Amygdala (tissue), 56 donors: ENCODE results near the gene SLC22A23.

ENCODE experiments used
- DNase-seq, 56 donors: peaks; one replicate each; lab custom pipeline; 2025; lab: John Stamatoyannopoulos, UW

The SLC22A23 gene

DNA sequence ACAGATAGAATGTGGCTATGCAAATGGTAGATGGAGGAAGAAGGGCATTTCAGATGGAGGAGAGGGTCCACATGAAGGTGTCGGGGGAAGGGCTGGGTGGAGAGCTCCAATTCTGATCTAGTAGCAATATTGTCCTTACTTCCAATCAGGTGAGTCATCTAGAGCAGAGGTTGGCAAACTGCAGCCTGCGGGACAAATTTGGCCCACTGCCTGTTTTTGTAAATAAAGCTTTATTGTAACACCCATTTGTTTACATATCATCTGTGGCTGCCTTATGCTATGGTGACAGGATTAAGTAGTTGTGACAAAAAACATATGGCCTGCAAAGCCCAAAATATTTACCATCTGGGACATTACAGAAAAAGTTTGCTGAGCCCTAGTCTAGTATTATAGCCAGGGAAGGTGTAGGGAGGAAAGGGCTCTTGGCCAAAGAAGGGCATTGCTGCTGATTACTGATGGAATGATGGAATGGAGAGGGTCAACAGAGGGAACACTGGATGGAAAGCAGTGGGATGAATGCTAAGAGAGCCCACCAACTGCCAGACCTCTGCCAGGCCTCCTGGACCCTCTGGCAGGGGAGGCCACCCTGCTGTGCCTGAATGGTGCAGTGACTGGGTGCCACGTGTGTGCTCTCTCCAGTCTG is 79.8 kb downstream of the SLC22A23 start:
- DNase-seq: no peak

DNA sequence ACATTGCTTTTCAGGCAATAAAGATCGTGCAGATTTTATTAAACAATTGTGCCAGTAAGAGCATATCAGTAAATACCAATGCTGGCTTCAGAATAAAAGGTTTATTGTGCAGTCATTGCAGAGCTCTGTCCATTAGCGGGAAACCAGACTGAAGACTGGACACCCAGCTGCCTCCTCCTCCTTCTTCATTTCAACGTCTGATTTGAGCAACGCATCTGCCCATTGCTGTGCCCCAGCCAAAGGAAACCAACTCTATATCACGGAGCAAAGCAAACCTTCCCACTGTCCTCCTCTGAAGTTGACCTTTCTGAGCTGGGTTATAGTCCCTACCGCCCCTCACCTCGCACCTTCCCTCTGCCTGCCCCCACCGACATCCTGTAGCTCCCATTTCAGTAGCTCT is 80.8 kb downstream of the SLC22A23 start:
- DNase-seq: peak in 26 of 56 donors; percentile 14 to 76 (median 44)

DNA sequence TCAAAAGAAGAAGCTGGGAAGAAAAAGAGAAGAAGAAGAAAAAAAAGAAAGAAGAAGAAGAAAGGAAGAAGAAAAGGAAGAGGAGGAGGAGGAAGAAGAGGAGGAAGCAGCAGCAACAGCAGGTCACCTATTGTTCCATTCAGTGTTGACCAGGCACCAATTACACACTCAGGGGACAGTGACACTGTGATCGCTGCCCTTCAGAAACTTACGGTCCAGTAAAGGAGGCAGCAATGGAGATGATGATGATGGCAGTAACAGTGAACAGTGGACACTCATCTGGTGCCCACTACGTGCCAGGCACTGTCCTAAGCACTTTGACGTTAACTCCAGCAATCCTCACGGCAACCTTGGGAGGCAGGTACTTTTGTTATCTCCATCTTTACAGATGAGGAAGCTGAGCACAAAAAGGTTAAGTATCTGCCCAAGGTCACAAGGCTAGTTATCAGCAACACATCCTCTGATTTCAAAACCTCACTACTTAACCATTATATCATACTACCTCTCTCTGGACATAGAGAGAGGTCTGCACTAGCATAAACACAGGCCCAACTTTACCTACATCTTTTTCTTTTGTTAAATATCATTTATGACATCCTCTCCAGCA is 83.2 kb downstream of the SLC22A23 start:
- no peak for DNase-seq

DNA sequence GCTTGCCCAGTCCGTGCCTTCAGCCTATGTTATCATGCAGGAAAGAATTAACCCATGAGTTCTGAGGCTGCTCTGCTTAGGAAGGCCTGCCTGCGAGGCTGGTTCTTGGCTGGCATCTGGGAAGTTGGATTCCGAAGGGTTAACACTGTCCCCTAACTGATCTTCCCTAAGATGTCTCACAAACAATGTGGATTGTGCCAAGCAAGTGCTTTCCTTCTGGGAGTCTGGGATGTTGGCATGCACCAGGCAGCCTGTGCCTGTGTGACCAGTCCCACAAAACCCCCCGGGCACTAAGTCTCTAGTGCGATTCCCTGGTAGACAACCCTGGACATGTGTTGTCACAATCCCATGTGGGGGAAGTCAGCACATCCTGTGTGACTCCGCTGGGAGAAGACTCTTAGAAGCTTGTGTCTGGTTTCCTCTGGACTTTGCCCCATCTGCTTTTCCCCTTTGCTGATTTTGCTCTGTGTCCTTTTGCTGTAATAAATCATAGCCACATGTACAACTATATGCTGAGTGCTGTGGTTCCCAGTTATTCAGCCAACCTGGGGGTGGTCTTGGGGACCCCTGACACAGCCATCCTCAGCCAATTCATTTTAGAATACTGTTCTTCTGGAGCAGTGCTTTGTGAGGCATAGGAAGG is 83.8 kb downstream of the SLC22A23 start:
- no peak for DNase-seq

DNA sequence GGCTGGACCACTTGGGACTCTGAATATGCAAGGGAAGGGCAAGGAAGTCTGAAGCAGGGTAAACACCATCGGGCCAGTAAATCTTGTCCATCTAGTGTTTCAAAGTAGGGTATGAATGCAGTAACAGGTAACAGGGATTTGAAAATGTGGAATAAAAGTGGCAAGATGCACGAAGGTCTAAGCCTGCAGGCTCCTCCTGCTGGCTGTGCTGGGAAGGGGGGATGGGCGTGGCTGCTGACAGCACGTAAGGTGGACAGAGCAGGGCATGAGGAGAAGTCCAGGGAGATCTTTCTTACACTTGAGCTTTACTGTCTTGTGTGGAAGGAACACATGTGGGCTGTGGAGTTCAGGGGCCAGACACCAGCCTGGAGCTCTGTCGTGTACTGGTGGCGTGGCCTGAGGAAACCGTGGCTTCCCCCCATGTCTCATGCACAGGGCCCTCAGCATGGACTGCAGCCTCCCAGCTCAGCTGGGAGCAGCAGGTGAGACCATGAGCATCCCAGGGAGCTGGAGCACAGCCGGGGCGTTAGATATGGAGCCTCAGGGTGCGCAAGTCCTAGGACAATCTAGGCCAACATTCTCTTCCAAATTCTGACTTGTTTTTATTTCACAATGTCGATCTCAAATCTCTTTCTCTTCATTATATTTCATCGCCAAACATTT is 84.5 kb downstream of the SLC22A23 start:
- peak in 1 of 56 donors; percentile 22 for DNase-seq

DNA sequence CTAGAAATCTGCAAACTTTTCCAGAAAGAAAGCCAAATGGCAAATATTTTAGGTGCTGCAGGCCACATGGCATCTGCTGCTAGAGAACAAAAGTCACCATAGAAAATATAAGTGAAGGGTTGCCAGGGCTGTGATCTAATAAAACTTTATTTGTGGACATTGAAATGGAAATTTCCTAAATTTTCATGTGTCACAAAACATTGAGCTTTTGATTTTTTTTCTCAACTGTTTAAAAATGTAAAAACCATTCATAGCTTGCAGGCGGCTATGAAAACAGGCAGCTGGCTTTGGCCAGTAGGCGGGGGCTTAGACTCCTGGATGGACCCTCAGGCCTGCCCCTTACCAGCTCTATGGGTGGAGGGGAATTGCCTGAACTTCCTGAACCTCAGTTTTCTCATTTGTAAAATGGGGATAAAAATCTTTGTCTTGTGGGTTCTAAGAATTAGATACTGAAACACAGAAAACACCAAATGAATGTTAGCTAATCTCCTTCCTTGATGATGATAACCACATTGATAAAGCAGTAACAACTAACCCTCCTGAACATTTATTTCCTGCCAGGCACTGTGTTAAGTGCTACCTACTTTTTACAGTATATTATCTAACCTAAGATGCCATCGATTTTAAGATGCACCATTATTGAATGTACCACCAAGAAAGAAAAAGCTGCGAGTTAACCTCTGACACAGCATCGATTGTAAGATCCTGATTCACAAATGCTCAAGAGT is 85.5 kb downstream of the SLC22A23 start:
- no peak for DNase-seq

DNA sequence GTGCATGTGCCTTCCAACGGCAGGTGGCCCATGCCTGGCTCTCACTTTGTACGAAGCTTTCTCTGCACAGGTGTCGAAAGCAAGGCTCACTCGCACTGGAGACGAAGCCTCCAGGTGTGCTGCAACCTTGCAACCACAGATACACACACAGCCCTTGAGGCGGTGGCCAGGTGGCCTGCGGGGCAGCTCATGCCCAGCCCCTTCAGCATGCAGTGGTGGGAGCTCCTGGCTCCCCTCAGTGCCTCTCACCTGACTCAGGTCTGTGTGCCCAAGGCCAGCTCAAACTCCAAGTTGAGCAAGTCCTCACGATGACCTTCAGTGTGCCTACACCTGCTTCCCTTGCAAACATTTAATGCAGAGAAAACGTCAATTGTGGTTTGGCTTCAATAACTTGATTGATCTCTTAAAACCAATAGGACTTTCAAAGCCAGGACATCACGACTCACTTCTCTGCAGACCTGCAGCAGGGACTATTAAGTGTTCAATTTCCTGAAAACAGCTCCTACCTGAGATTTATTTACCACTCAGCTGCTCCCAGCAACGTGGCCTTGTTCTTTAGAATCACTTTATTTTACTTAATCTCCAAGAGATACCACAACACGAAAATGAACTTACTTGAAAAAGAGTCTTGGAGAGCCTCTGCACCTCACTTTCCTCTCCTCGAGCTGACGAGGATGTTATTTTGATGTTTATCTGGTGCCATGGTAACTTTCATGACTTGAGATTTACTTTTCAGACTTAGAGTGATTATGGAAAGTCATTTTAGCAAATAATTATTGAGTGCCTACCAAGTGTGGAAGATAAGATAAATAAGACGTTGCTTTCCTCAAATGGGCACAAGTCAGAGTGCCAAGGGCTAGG is 86.3 kb downstream of the SLC22A23 start:
- no peak for DNase-seq

DNA sequence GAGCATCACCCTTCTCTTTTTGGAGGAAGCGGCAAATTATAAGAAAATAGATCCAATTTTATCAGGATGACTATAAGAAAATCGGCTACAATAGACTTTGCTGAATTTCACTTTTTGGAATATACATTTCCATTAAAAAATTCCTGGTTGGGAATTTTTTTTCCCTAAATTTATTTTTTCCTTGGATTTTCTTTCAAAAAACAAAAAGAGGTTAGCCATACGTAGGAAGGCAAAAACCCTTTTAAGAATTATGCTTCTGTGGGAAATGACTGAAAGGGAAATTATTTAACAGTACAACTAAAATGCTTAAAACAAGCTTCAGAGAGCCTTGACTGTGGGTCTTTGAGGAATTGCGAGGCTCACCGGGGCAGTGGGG is 86.9 kb downstream of the SLC22A23 start:
- DNase-seq: no peak

DNA sequence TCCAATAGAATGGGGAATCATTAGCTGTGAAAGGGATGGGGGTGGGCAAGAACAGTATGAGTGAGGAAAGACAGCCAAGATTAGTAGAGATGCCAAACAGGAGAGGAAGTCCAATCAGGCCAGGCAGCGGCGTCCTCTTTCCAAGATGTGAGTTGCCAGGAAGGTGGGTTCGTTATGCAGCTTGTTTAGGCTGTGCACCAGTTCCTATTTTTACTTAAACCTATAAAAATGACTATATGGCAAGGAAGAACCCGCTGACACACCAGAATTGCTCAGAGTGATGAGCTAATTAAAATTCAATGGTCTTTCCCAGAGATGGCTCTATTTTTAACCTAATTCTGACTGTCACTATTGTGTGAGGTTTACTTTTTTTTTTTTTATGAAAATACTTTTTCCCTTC is 88.2 kb downstream of the SLC22A23 start:
- DNase-seq: peak in 4 of 56 donors; percentile 23 to 36 (median 27)

DNA sequence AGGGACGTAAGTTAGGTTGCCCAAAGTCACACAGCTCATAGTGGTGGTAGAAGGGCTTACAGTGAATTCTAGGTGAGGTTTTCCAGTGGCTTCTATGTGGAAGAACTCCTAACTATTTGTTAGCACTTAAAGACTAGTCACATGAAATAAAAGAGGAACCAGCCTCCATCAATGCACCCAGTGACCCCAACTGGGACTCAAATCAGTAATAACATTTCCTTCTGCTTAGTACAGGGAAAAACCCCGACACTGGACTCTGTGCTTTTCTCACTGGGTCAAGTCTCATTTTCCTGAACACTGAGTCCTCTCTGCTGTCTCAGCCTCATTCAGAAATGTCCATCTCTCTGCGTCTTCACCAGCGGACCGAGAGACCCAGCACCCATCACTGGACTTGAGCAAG is 89.2 kb downstream of the SLC22A23 start:
- DNase-seq: no peak

DNA sequence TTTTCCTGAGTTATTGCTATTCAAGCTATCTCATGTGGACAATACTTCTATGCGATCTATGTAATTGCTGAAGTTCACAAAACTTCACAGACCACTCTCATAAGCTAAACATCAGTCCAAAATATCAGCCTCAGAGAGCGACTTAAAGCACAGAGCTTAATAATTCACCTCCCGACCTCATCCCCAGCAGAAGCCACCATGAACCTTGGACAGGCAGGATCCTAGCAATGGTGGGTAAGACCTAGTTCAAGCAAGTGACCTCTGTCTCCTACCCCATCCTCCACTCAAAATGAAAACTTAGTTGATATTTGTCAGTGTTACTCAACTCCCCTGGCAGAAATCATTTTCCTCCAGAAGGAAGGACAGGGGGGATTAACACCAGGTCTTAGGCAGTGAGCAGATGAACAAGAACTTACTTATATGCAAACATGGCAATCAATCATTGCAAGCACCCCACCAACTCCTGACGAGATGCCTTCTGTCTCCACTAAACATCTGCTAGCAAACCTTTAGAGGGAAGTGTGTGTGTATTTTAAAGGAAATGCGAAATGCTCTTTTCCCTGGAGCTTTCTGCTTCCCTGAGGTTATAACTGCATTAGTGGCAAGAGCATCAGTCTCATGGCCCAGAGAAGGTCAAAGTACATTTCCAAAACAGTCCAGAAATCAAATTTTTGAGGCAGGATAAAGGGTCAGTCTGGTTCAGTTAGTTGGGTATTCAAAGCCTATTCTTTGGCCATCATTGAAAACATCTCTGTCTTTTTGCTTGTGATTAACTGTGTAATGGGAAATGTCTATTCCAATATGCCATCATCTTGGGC is 90.0 kb downstream of the SLC22A23 start:
- no peak for DNase-seq

DNA sequence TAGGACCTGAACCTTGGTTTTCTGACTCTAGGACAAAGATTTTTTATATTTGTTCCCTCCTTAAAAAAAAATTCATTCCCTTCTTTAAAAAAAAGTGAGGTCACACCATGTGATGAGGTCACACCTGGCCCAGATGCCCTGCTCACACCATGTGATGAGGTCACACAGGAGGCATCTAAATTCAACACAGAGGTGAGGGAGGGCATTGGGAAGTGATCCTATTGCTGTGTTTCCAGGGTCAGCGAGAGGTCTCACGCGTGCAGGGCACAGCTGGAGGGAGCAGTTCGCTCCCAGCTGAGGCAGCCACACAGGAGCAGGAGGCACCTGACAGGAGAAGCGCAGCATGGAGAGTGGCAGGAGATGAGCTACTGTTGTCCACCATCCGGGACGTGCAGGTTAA is 92.5 kb downstream of the SLC22A23 start:
- DNase-seq: no peak

DNA sequence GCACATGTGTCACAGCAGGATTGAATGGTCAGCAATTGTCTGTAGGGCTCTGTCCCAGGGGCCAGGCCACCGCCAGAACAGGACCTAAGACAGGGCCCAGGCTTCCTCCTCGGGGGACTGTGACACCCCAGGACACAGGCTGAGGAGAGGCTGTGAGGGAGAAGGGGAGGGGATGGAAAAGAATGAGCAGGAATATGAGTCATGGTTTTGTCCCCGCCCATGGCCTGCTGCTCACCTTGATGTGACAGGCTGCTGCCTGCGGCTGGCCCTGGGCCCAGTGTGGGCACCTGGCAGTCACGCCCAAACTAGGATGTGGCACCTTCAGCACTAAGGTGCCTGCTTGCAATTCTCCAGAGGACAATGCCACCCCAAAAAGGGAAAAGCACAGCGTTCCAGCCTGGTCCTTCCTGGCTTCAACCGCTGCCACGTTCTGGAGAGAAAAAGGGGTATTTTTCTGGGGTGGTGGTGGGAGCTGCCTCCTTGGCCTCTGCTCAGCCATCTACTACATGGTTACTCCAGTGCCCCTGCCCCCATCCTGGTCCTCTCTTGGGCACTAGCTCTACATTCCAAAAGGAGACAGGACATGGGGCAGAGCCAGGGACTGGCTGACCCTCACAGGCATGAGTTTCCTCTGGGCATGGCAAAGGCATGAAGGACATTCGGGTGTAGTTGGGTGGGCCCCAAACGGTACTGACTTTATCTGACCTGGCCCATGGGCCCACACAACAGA is 93.4 kb downstream of the SLC22A23 start:
- DNase-seq: no peak

DNA sequence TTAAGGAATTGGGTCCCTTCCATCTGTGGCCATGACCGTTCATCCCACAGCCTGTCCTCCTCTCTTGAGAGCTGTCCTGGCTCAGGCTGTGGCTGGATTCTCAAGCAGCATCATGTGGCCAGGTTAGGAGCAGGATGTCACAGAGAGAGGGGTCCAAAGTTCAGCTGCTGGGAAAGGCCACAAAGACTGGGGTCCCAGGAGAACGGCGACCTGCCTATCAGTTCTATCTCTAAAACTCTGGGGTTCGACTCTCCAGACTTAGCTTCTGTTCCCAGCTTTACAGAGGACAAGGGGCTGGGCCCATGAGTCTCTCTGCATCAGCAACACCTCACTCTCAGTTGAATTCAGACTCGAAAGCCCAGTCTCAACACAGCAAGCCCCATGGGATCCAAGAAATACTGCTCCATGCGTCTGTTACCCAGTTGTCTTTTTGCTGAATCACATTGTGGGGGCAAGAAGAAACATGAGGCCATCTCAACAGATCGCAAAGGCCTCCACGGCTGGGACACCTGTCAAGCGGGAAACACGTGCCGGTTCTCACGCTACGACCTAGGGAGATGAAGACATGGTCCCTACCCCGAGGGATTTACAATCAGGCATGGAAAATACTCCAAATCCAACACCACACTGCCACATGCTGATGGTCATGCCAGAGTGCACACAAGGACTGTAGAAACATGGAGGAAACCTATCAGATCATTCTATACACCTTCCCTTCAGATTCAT is 95.4 kb downstream of the SLC22A23 start:
- no peak for DNase-seq

DNA sequence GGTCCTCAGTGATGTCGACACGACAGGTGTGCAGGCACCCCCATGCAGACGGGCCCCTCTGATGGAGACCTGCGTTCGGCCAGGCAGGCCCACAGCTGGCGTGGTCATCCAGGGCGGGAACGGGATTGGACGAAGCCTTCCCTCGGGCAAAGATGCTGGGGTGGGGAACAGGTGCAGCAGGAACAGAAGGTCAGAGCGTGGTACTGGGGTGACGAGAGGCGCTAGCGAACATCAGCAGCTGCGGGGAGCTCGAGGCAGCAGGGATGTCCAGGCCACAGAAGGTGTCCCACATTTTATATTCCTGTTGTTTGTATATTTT is 96.2 kb downstream of the SLC22A23 start:
- DNase-seq: no peak

DNA sequence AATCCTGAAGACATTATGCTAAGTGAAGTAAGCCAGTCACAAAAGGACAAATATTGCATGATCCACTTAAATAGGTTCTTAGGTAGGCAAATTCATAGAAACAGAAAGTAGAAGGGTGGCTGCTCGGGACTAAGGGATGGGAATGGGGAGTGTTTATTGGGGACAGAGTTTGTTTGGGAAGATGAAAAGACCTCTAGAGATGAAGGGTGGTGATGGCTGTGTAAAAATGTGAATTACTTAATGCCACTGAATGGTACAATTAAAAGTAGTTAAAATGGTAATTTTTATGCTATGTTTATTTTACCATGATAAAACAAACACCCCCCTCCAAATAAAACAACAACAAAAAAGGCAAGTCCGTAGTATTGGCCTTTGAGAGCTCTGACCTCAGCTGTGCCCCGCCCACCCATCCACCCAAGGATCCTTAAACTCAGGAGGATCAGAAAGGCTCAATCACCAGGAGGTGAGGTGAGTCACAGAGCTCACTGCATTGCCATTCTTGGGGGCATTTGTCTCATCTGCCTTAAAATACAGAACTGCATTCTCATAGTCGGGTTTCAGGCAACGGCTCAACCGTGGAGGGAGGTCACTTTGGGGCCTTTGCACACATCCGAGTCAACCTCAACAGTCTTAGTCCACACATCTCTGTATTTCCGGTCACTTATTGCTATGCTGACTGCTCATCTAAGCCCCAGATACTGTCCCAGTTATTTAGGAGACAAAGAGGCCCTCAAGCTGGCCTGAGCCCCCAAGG is 96.7 kb downstream of the SLC22A23 start:
- no peak for DNase-seq

DNA sequence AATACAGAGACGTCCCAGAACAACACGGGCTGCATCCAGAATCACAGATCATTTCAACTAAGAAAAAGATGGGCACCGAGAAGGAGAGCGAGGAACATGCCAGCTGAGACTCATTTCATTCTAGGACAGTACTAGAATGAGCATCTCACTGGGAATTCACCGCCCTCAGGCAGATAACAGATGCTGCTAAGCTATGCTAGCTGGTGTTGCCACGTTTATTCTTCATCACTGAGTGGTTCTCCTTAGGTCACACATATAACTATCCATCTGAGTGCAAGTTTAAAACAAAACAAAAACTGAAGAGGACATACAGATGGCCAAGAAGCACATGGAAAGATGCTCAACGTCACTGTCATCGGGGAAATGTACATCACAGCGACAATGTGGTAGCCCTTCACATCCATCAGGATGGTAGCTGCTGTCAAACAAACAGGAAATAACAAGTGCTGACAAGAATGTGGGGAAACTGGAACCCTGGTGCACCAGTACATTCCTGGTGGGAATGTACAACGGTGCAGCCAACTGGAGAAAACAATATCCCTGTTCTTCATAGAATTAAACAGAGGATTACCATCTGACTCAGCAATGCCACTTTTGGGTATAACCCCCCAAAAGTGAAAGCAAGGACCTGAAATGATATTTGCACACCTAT is 97.6 kb downstream of the SLC22A23 start:
- peak in 3 of 56 donors; percentile 26 to 28 (median 28) for DNase-seq
